ENCODE data around the gene VPS54.

The VPS54 gene, protein sequence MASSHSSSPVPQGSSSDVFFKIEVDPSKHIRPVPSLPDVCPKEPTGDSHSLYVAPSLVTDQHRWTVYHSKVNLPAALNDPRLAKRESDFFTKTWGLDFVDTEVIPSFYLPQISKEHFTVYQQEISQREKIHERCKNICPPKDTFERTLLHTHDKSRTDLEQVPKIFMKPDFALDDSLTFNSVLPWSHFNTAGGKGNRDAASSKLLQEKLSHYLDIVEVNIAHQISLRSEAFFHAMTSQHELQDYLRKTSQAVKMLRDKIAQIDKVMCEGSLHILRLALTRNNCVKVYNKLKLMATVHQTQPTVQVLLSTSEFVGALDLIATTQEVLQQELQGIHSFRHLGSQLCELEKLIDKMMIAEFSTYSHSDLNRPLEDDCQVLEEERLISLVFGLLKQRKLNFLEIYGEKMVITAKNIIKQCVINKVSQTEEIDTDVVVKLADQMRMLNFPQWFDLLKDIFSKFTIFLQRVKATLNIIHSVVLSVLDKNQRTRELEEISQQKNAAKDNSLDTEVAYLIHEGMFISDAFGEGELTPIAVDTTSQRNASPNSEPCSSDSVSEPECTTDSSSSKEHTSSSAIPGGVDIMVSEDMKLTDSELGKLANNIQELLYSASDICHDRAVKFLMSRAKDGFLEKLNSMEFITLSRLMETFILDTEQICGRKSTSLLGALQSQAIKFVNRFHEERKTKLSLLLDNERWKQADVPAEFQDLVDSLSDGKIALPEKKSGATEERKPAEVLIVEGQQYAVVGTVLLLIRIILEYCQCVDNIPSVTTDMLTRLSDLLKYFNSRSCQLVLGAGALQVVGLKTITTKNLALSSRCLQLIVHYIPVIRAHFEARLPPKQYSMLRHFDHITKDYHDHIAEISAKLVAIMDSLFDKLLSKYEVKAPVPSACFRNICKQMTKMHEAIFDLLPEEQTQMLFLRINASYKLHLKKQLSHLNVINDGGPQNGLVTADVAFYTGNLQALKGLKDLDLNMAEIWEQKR

DNA sequence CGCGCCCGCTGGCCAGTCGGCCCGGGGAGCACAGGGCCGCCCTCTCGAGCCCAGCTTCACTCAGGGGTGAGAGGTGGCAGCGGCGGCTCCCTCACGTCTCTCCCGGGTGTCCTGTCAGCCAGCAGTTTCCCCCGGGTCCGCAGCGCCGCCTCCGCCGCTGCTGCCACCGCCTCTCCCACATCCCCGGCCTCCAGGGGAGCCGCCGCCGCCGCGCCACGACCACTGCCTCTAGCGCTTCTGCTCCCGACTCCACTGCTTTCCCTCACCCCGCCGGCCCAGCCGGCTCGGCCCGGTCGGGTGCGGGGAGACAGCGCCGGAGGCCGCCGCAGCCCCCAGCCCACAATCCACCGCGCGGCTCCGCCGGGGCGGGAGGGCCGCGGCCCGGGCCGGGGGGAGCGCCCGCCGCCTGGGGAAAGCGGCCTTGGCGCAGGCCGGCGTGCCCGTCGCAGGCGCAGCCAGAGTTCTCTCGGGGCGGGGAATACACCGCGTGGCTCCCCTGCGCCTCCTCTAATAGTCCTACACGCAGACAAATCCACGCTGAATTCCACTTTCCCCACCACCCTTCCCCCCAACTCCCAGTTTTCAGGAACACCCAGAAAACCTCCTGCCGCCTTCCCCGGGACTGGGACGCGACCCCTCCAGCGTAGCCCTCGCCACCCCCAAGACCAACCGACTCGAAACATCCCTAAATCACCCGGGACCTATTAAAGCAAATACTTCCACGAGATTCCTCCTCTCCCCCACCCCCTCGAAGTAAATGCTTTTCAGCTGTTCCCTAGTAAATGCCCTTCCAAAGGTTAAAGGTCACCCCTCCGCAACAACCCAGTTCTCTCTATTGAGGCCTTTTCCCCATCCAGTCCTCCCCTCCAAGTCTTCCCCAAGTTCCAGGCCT is at the start of gene VPS54:
Gene VPS54, minus strand, starts transcription at position 346 of the 892 bp plus-strand sequence. CDS start 35,429 bp downstream, outside the sequence.
- DNase-seq (ENCODE audit: low read depth in 3 of 3, low spot score in 1 of 3) = peak; percentile 2 to 44 (median 22)

DNA sequence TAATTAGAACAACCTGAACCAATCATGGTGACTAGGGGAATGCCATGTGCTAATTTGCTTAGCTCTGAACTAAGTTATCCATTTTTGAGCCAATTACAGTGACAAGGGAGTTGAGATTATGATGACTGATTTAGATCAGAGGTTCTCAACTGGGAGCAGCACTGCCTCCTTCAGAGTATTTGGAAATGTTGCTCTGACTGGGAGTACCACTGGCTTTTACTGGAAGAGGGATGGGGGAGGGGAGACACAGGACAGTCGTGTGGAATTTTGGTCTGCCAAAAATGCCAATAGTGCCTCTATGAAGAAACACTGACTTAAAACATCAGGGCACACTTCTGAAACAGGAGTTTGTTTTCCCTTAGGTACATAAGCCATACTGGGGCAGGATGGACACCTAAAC is 48.1 kb upstream of the VPS54 start:
- no peak for DNase-seq (ENCODE audit: low read depth in 3 of 3, low spot score in 1 of 3)

DNA sequence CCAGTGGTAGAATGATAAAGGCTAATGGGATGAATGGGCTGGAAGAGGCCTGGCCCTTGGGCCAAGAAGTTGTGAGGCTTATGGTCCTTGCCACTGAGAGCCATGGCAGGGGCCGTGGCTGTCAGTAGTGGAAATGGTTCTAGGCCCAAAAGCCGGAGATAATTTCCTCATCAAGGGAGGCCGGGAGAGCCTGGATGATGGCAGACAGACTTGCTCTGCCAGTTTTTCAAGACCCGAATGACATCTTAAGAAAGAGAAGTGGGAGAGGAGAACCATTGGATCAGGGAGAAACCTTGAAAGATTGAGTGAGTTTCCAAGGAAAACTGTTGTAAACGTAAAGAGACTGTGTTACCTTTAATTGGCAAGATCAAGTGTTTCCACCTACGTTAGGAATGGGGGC is 46.3 kb upstream of the VPS54 start:
- no peak for DNase-seq (ENCODE audit: low read depth in 3 of 3, low spot score in 1 of 3)

DNA sequence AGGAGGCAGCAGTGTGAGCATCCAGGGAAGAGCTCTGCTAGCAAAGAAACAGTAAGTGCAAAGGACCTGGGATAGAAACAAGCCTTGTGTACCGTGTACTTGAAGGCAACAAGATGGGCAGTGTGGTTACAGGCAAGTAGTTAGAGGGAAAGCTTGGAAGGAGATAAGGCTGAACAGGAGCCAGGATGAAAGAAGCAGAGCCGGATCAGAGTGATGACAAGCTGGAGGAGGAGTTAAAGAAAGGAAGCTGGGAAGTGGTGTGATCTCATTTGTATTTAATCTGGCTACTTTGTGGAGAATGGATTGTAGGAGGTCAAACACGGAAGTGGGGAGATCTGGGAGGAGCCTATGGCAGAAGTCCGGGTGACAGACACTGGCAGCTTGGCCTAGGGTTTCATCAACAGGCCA is 44.7 kb upstream of the VPS54 start:
- no peak for DNase-seq (ENCODE audit: low read depth in 3 of 3, low spot score in 1 of 3)

DNA sequence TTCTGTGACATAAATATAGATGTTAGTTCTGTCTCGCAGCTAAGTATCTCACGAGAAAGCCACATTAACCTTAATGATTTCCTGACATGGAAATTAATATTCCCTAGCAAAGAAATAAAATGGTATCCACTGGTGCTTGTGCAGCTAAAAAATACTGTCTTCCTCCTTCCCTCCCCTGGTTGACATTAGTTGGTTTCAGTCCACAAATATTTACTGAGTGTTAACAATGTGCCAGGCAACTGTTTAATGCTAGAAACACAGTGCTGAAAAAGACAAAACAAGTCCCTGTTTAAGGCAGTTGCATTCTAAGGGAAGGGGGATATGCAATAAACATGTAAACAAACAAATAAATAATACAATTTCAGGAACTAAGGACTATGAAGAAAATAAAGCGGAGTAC is 44.2 kb upstream of the VPS54 start:
- DNase-seq (ENCODE audit: low read depth in 3 of 3, low spot score in 1 of 3) = no peak

DNA sequence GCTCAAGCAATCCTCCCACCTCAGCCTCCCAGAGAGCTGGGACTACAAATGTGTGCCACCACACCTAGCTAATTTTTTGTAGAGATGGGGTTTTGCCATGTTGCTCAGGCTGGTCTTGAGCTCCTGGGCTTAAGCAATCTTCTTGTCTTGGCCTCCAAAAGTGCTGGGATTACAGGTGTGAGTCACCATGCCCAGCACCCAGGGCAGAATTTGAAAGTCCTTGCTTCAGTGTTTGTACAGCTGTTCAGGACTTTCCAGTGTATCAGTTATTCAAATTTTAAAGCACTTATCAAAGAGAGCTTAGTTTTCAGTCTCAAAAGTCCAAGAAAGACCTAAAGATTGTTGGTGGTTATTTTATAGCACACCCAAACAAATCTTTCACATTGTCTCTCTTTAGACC is 43.6 kb upstream of the VPS54 start:
- no peak for DNase-seq (ENCODE audit: low read depth in 3 of 3, low spot score in 1 of 3)

DNA sequence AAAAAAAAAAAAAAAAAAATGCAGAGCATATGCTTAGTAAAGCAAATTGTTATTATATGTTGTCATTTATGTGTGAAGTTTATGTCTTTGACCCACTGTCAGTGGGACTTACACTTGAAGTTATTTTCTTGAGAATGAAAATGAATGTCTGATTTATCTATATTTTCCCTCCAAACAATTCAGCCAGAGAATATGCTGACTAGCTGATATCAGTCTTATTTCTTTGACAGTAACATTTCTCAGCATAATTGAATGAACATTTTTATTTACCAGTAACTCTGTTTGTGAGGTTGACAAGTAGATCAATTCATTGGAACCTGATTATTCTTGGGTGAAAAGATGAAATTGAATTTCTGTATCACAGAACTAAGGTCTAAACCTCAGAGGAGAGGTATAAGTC is 40.0 kb upstream of the VPS54 start:
- DNase-seq (ENCODE audit: low read depth in 3 of 3, low spot score in 1 of 3) = no peak

DNA sequence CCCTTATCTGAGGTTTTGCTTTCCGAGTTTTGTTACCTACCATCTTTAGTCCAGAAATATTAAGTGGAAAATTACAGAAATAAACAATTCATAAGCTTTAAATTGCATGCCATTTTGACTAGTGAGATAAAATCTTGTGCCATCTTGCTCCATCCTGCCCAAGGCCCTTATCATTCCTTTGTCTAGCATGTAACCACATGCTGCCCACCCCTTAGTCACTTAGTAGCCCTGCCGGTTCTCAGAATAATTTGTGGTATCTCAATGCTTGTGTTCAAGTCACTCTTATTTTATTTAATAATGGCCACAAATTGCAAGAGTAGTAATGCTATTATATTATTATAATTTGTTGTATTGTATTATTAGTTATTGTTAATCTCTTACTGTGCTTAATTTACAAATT is 36.8 kb upstream of the VPS54 start:
- no peak for DNase-seq (ENCODE audit: low read depth in 3 of 3, low spot score in 1 of 3)

DNA sequence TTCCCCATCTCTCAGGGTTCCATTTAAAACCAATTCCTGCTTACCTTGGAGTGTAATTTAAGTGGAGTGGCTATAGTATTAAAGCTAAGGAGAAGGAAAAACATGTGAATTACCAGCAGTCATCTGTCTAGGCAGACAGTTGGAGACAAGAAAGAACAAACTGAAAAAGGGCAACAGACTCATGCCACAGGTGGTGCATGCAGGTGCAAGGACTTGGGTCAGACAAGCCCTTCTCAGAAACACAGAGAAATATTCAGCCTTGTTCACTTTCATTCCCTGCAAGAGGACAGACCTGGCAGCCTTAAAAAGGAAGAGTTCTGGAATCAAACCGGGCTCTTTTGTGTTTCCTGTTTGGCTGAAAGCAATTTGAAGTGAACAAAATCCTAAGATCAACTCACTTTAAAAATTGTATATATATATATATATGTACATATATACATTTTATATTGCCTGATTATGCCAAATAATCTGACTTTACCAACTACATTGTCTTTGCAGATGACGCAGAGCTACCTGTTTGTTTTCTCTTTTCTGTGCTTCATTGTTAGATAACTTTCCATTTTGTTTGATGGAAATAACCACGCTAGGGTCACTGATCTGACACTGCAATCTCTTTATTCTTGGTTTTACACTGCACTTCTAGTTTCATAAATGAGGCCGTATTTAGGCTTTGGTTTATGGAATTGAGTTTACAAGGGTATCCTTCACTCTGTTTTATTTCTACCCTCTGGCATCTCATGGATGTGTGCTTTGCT is 35.1 kb upstream of the VPS54 start:
- DNase-seq (ENCODE audit: low read depth in 3 of 3, low spot score in 1 of 3) = no peak

DNA sequence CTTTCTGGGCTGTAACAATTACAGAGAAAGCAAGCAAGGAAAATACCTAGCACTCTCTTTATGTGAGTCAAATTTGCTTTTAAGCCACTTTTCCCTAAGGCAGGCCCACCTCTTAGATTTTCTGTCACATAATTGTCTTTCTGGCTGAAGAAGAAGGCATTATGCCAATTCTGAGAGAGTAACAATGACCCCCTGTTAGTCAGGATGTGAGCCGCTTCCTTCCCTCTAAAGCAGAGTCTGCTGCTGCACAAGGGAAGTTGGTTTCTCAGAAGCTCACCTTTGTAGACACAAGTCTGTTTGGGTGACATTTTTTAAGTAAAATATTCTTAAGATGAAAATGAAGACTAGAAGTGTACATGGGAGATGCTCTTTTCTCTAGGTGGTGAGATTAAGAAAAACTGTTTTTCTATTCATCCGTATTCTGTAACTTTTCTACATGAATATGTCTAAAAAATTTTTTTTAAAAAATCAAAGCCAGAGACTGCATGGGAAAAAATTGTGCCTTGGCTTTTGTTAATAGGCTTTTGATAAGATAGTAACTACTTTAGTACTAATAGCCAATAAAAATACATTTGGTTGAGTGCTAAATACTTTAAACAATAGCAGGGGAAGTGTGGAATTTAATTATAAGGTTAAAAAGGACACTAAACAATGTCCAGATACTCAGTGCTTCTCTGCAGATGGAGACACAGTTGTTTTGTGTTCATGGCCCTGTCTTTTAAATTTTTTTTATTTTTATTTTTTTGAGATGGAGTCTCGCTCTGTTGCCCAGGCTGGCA is 33.4 kb upstream of the VPS54 start:
- no peak for DNase-seq (ENCODE audit: low read depth in 3 of 3, low spot score in 1 of 3)

DNA sequence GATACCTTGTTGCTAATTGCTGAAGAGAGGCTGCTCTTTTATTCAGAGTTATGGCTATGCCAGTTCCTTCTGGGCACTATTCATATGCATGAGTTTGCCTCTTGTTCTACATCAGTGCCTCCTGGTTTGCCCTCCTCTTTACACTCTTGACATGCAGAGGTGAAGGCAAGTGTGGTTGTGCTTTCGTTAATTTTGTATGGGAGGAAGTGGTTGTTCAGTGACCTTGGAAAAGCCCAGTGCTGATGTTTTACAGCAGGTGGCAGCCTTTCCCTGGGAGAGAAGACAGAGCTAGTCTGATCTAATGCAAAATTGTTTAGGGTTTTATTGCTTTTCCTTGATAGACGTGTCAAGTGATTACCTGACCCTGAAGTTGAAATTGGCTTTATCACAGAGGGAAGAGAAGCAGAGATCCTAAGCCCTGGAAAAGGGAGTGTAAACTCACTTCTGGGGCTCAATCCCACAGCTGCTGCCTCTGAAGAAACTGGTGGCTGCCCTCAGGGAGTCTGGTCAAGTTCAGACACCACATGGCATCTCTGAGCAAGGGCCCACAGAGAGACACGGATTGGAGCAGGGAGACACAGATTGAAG is 30.5 kb upstream of the VPS54 start:
- DNase-seq (ENCODE audit: low read depth in 3 of 3, low spot score in 1 of 3) = peak; percentile 35 to 53 (median 53)

DNA sequence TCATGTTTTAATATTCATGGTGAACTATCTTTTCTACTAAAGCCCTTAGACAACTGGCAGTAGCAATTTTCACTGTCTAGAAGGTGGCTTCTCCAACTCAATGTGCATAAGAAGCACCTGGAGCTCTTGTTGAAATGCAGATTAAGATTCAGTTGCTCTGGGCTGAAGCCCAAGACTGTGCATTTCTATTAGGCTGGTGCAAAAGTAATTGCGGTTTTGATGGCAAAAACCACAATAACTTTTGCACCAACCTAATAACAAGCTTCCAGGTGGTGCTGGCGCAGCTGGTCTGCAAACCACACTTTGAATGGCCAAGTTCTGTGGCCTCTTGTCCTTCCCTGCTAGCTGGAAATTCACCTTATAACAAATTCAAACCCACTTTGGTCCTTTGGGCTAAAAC is 26.7 kb upstream of the VPS54 start:
- DNase-seq (ENCODE audit: low read depth in 3 of 3, low spot score in 1 of 3) = no peak

DNA sequence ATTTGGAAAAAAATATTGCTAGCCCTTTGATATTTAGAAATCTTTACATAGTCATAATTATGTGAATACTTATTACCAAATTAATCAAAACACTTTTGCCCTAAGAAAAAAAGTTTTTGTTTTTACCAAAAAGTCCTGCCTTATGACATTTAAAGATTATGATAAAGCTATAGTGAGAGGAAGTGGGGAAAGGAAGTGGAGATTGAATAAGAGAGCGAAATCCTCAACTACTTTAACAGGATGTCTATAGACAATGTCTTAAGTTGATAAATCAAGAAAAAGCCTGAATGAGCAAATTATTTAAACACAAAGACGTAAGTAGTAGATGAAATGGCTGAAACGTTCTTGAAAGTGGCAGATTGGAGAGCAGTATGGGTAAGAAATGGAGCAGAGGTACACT is 20.9 kb upstream of the VPS54 start:
- DNase-seq (ENCODE audit: low read depth in 3 of 3, low spot score in 1 of 3) = no peak

DNA sequence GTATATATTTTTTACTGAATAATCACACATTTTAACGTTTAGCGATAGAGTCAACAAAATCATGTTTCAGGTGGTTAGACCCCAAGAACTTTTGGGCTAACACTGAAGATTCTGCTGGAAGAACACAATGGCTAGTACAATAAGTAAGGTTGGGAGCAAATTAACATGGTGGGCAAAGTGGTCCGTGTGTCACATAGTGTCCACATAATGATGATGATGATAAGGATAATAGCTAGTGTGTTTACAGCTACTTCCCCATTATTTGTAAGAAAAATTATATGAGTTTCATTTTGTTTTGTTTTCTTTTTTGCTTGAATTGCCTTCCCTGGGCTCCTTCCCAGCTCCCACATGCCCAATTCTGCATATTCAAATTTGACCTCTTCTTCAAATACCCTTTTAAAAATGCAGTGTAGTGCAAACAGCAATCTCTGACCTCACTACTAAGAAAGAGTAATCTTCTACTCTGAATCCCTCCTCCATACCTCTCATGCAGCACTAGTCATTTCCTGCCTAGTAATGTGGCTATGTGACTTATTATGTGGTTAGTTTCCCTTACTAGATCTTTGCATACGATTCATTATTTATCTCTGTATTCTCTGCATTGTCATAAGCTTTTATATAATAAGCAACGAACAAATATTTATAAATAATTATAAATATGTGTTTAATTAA is 16.9 kb upstream of the VPS54 start:
- DNase-seq (ENCODE audit: low read depth in 3 of 3, low spot score in 1 of 3) = no peak

DNA sequence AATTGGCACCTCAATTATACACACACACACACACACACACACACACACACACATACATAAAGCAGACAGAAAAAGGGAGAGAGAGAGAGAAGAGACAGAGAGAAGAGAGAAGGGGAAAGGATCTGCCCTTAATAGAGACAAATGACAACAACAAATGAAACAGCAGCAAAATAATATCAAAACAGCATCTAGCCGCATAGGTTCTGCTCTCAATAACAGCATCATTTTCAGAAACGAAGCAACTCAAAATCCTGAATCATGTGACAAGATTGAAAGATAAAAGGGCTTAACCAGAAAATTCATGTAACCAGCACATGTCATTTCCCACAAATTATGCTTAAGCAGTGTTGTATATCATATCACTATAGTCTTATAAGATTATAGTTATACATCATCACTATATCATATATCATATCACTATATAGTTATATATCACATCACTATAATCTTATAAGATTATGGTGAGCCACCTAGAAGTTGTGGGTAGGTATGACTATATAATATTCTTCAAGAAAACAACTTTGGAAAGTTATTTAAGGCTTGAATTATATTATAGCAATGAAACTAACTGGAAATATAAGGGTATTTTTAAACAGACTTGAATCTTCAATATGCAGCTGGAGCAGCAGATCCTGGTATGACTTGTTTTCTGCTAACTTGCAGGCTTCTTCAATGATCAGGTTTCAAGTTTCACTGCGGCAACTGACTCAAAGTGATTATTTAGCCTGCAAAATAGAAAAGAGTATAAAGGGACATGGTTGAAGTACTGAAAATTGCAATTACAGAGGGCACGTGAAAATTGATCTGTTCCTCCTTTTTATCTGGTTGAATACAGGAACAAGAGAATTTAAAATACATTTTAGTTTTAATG is 16.1 kb upstream of the VPS54 start:
- no peak for DNase-seq (ENCODE audit: low read depth in 3 of 3, low spot score in 1 of 3)

DNA sequence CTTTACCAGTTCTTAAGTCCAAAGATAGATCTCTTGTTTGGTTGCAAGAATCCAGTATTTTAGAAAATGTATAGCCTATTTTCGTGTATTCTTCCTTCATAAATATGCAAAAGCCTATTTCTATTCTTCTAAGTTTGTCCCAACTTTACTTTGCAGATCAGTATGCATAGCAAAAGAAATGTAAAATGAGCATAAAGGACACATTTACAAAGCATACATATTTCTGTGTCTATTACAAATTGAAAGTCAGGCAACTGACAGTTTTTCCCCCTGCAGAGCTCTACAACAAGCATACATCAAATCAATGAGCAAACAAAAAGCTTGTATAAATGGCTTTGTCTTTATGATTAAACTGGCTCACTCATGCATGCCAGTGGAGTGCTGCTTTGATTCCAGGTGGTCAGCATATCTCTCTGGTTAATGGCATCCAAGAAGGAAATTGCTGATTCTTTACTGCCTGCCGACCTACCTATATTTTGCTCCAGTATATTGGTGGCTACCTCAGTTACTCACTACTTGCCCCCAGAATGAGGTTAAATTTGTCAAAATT is 10.0 kb upstream of the VPS54 start:
- DNase-seq (ENCODE audit: low read depth in 3 of 3, low spot score in 1 of 3) = no peak

DNA sequence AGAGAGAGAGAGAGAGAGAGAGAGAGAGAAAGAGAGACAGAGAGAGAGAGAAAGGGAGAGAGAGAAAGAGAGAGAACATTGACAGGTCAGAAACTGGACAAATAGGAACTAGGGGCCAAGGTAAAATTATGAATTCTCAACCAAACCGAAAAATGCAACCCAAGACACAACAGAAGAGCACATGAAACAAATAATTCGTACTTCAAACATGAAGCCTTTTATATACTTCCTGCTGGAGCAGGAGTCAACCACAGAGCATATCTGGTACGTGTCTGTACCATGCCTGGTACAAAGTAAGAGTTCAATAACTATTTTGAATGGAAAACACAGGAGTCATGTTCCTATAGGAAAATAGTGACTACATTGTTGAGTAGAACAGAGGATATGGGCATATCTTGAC is 6.5 kb upstream of the VPS54 start:
- no peak for DNase-seq (ENCODE audit: low read depth in 3 of 3, low spot score in 1 of 3)

Measured in stimulated activated CD4-positive, alpha-beta T cell treated with anti-CD3 and anti-CD28 coated beads, TNF-alpha, amount 100 ng/mL, for 1 hour (primary cell).